ENCODE results near the gene TOB1.

GRCh38 chr17:50856431-50856830 is 9.7 kb downstream of the TOB1 start:
- no peak for TF ChIP-seq CTCF (conservative IDR thresholded peaks at IDR 0.05; ENCODE audit: low read depth in 2 of 2)
- no peak for TF ChIP-seq EZH2 (IDR thresholded peaks at IDR 0.05; ENCODE audit: low read depth, unreplicated experiment)
- no peak for TF ChIP-seq POLR2AphosphoS5 (IDR thresholded peaks at IDR 0.05; ENCODE audit: low read depth)
- no peak for TF ChIP-seq REST (IDR thresholded peaks at IDR 0.05; ENCODE audit: unreplicated experiment)
- TF ChIP-seq EZH2phosphoT487 (IDR thresholded peaks at IDR 0.05; ENCODE audit: unreplicated experiment) = no peak
- TF ChIP-seq JUNB (IDR thresholded peaks at IDR 0.05; ENCODE audit: unreplicated experiment) = no peak
- TF ChIP-seq ZNF331 (CRISPR knock-in tag; IDR thresholded peaks at IDR 0.05; ENCODE audit: low read depth) = no peak
- no peak for TF ChIP-seq CREB1 (CRISPR knock-in tag; IDR thresholded peaks at IDR 0.05; ENCODE audit: low read depth)
- TF ChIP-seq ZNF114 (CRISPR knock-in tag; IDR thresholded peaks at IDR 0.05) = no peak
- no peak for TF ChIP-seq STAT1 (IDR thresholded peaks at IDR 0.05; ENCODE audit: unreplicated experiment)
- TF ChIP-seq, protein P1, sequence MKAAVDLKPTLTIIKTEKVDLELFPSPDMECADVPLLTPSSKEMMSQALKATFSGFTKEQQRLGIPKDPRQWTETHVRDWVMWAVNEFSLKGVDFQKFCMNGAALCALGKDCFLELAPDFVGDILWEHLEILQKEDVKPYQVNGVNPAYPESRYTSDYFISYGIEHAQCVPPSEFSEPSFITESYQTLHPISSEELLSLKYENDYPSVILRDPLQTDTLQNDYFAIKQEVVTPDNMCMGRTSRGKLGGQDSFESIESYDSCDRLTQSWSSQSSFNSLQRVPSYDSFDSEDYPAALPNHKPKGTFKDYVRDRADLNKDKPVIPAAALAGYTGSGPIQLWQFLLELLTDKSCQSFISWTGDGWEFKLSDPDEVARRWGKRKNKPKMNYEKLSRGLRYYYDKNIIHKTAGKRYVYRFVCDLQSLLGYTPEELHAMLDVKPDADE (IDR thresholded peaks at IDR 0.05) = no peak
